DND-41 (cell line): ENCODE measurements around the gene LIF.
A peak's percentile ranks its signal among the peaks of the same experiment; 100 is the strongest.

ENCODE experiments used
- ATAC-seq: fragments of 200-7000 bp; cut with Tn5 transposase; 3 replicates; pipeline ENCODE4 v1.9.1; 2021; ENCODE audit warnings: low read depth; ENCODE audit not compliant: insufficient read depth
- DNase-seq: peaks from one replicate; pipeline ENCODE4 v3.0.0-alpha.2; 2020
- H2AFZ ChIP-seq: 2 replicates; pipeline ENCODE4 v1.6.0; 2012; ENCODE audit warnings: low read depth, low read length
- H3K27ac ChIP-seq: 2 replicates; pipeline ENCODE4 v1.5.1; 2012; ENCODE audit warnings: low read length, inconsistent platforms
- H3K27me3 ChIP-seq: fragments of 200-600 bp; sonication (generic); 2 replicates; pipeline ENCODE4 v1.6.0; 2012; ENCODE audit warnings: low read length, mild to moderate bottlenecking, inconsistent platforms; ENCODE audit not compliant: insufficient read depth, poor library complexity
- H3K36me3 ChIP-seq: 2 replicates; pipeline ENCODE4 v1.5.1; 2012; ENCODE audit warnings: low read length, inconsistent platforms; ENCODE audit not compliant: insufficient read depth
- H3K4me1 ChIP-seq: 2 replicates; pipeline ENCODE4 v1.5.1; 2012; ENCODE audit warnings: mild to moderate bottlenecking, low read length; ENCODE audit not compliant: insufficient read depth
- H3K4me2 ChIP-seq: 2 replicates; pipeline ENCODE4 v1.6.0; 2012; ENCODE audit warnings: mild to moderate bottlenecking, moderate library complexity, low read length, inconsistent platforms; ENCODE audit not compliant: insufficient read depth
- H3K4me3 ChIP-seq, 2 experiments: fragments of 200-600 bp in 1 of 2; shearing (Covaris generic) in 1 of 2; 2 replicates each; pipeline ENCODE4 v1.5.1; 2012 to 2016; ENCODE audit warnings: inconsistent platforms in 2 of 2, low read length in 2 of 2, mild to moderate bottlenecking in 2 of 2, low read depth in 1 of 2, moderate library complexity in 1 of 2
- H3K79me2 ChIP-seq: 2 replicates; pipeline ENCODE4 v1.6.0; 2012; ENCODE audit warnings: low read length, inconsistent platforms; ENCODE audit not compliant: insufficient read depth
- H3K9ac ChIP-seq: 2 replicates; pipeline ENCODE4 v1.6.0; 2012; ENCODE audit warnings: low read depth, mild to moderate bottlenecking, inconsistent platforms, low read length, moderate library complexity
- H3K9me3 ChIP-seq: 2 replicates; pipeline ENCODE4 v1.5.1; 2012; ENCODE audit warnings: low read length, moderate library complexity, mild to moderate bottlenecking, inconsistent platforms; ENCODE audit not compliant: insufficient read depth, severe bottlenecking
- H4K20me1 ChIP-seq: 2 replicates; pipeline ENCODE4 v1.6.0; 2012; ENCODE audit warnings: low read length; ENCODE audit not compliant: insufficient read depth
- CTCF ChIP-seq: IDR thresholded peaks from 2 replicates; pipeline ENCODE4 v1.5.1; 2012; ENCODE audit warnings: borderline replicate concordance, low read length, moderate library complexity, mild to moderate bottlenecking; ENCODE audit not compliant: poor library complexity, severe bottlenecking; ENCODE audit errors: extremely low read depth
- EZH2 ChIP-seq: IDR thresholded peaks from 3 replicates; pipeline ENCODE4 v1.6.1; 2012; ENCODE audit warnings: borderline replicate concordance, low read depth, mild to moderate bottlenecking, moderate library complexity, low read length, inconsistent platforms; ENCODE audit not compliant: severe bottlenecking

Gene LIF

DNA sequence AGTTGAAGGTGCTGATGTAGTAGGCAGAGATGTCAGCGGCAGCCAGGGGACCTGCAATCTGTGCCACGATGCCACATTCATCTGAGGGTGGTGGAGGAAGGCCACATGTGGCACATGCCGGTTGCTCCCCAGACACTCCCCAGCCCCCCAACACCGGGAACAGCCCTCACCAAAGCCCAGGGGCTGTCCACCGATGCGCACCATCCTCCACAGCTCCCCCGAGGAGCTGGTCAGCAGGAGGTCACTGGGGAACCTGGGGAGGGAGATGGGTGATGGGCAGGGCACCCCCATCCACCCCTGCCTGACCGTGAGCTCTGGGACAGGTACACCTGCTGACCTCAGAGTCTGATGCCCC is 39.3 kb upstream of the LIF start:
- Histone ChIP-seq H2AFZ (no peak overlapping the region), H3K27ac (peak overlapping the region; percentile 94), H4K20me1 (peaks cover 6% of the 10 kb centered on the region), H3K27me3 (no peaks in the 10 kb centered on the region), H3K4me2 (no peak overlapping the region), H3K9me3 (no peaks in the 10 kb centered on the region), H3K4me3 (no peak overlapping the region), H3K36me3 (peaks cover 44% of the 10 kb centered on the region), H3K4me1 (peaks cover 88% of the 10 kb centered on the region), H3K79me2 (peaks cover 55% of the 10 kb centered on the region), H3K9ac (peak overlapping the region; percentile 24; the same call in 1 of the 2 replicates)
- TF ChIP-seq CTCF = no peak
- TF ChIP-seq EZH2 = no peak
- DNase-seq = no peak
- no peak for ATAC-seq

- Histone ChIP-seq H3K79me2 (peaks cover 55% of the 10 kb centered on the region), H3K27ac (peak overlapping the region; percentile 94), H3K4me3 (no peak overlapping the region), H2AFZ (no peak overlapping the region), H3K27me3 (no peaks in the 10 kb centered on the region), H3K36me3 (peaks cover 44% of the 10 kb centered on the region), H4K20me1 (peaks cover 6% of the 10 kb centered on the region), H3K4me1 (peaks cover 83% of the 10 kb centered on the region), H3K9ac (no peak overlapping the region), H3K4me2 (no peak overlapping the region), H3K9me3 (no peaks in the 10 kb centered on the region)
- no peak for DNase-seq
- TF ChIP-seq EZH2 (no peak), CTCF (no peak)
- ATAC-seq = no peak
Measured at GRCh38 chr22:30285176-30285845, 38.8 kb upstream of the LIF start.

GRCh38 chr22:30284666-30285065 is 38.1 kb upstream of the LIF start:
- no peak overlapping the region for H3K4me2 ChIP-seq
- H3K36me3 ChIP-seq = peaks cover 44% of the 10 kb centered on the region
- no peaks in the 10 kb centered on the region for H3K9me3 ChIP-seq
- no peak overlapping the region for H2AFZ ChIP-seq
- H3K9ac ChIP-seq = 0 out of 2 replicates have a peak overlapping the region, but pooled peaks have one; percentile 53
- no peak for ATAC-seq
- no peak overlapping the region for H3K4me3 ChIP-seq
- TF ChIP-seq CTCF = no peak
- no peak for TF ChIP-seq EZH2
- H3K79me2 ChIP-seq = peaks cover 55% of the 10 kb centered on the region
- H3K27ac ChIP-seq = peak overlapping the region; percentile 94
- DNase-seq = no peak
- no peaks in the 10 kb centered on the region for H3K27me3 ChIP-seq
- peaks cover 6% of the 10 kb centered on the region; the same call in 1 of the 2 replicates for H4K20me1 ChIP-seq
- H3K4me1 ChIP-seq = peaks cover 79% of the 10 kb centered on the region
